H9 (cell line): ENCODE results near the gene GRID1. TPM values are rescaled to one million over a fixed set of nuclear protein-coding genes. Genes with fewer than 3 reads are reported as not detected.
A peak's percentile ranks its signal among the peaks of the same experiment; 100 is the strongest.

Source experiments
- DNase-seq: peaks from one replicate; pipeline ENCODE4 v3.0.0-alpha.2; 2017
- H2AFZ ChIP-seq: one replicate; pipeline ENCODE4 v1.6.1; 2013; ENCODE audit warnings: mild to moderate bottlenecking, low read length, control low read depth, moderate library complexity
- H2AK5ac ChIP-seq: 2 replicates; pipeline ENCODE4 v1.6.1; 2013; ENCODE audit warnings: low read length, control low read depth, mixed read lengths; ENCODE audit not compliant: insufficient read length
- H2BK120ac ChIP-seq: one replicate; pipeline ENCODE4 v1.6.1; 2013; ENCODE audit warnings: low read depth, mild to moderate bottlenecking, low read length, control low read depth, inconsistent platforms; ENCODE audit not compliant: poor library complexity, severe bottlenecking
- H2BK12ac ChIP-seq: 2 replicates; pipeline ENCODE4 v1.6.1; 2013; ENCODE audit warnings: low read length, control low read depth, mixed read lengths, low read depth; ENCODE audit not compliant: insufficient read length
- H2BK15ac ChIP-seq: 2 replicates; pipeline ENCODE4 v1.6.1; 2013; ENCODE audit warnings: low read depth, low read length, control low read depth
- H2BK20ac ChIP-seq: one replicate; pipeline ENCODE4 v1.6.1; 2013; ENCODE audit warnings: low read depth, mild to moderate bottlenecking, low read length, control low read depth, inconsistent platforms; ENCODE audit not compliant: poor library complexity, severe bottlenecking
- H2BK5ac ChIP-seq: 2 replicates; pipeline ENCODE4 v1.6.1; 2013; ENCODE audit warnings: low read length, control low read depth, mixed read lengths; ENCODE audit not compliant: insufficient read length
- H3K14ac ChIP-seq: 2 replicates; pipeline ENCODE4 v1.6.1; 2013; ENCODE audit warnings: low read length, control low read depth; ENCODE audit not compliant: insufficient read depth
- H3K18ac ChIP-seq: 2 replicates; pipeline ENCODE4 v1.6.1; 2013; ENCODE audit warnings: low read depth, mild to moderate bottlenecking, mixed read lengths, low read length, control low read depth; ENCODE audit not compliant: insufficient read length
- H3K23ac ChIP-seq: 2 replicates; pipeline ENCODE4 v1.6.1; 2013; ENCODE audit warnings: low read length, control low read depth, mixed read lengths, low read depth; ENCODE audit not compliant: insufficient read length
- H3K23me2 ChIP-seq: 2 replicates; pipeline ENCODE4 v1.6.1; 2013; ENCODE audit warnings: low read depth, mild to moderate bottlenecking, mixed read lengths, low read length, control low read depth; ENCODE audit not compliant: insufficient read length, poor library complexity, severe bottlenecking
- H3K27ac ChIP-seq: 2 replicates; pipeline ENCODE4 v1.5.1; 2013; ENCODE audit warnings: low read length, control low read depth, mixed read lengths, low read depth; ENCODE audit not compliant: insufficient read length
- H3K27me3 ChIP-seq: 2 replicates; pipeline ENCODE4 v1.6.1; 2013; ENCODE audit warnings: low read length, control low read depth, inconsistent platforms; ENCODE audit not compliant: insufficient read depth
- H3K4ac ChIP-seq: 2 replicates; pipeline ENCODE4 v1.6.1; 2013; ENCODE audit warnings: low read depth, mild to moderate bottlenecking, control low read depth, inconsistent platforms, low read length, moderate library complexity
- H3K4me1 ChIP-seq: 2 replicates; pipeline ENCODE4 v1.6.1; 2013; ENCODE audit warnings: low read length, control low read depth, inconsistent platforms; ENCODE audit not compliant: insufficient read depth
- H3K4me2 ChIP-seq: 2 replicates; pipeline ENCODE4 v1.6.1; 2013; ENCODE audit warnings: low read length, control low read depth, mixed read lengths; ENCODE audit not compliant: insufficient read length, insufficient read depth
- H3K56ac ChIP-seq: 2 replicates; pipeline ENCODE4 v1.6.1; 2013; ENCODE audit warnings: low read depth, mild to moderate bottlenecking, mixed read lengths, low read length, control low read depth; ENCODE audit not compliant: insufficient read length
- H3K79me1 ChIP-seq: 2 replicates; pipeline ENCODE4 v1.6.1; 2013; ENCODE audit warnings: low read depth, mild to moderate bottlenecking, moderate library complexity, low read length, control low read depth, inconsistent platforms; ENCODE audit not compliant: insufficient read depth, poor library complexity, severe bottlenecking
- H3K79me2 ChIP-seq: 2 replicates; pipeline ENCODE4 v1.6.1; 2013; ENCODE audit warnings: low read length, control low read depth, inconsistent platforms; ENCODE audit not compliant: insufficient read depth
- H3K9ac ChIP-seq: 2 replicates; pipeline ENCODE4 v1.6.1; 2013; ENCODE audit warnings: low read length, control low read depth, mixed read lengths; ENCODE audit not compliant: insufficient read length; ENCODE audit errors: extremely low read depth
- H3K9me3 ChIP-seq: one replicate; pipeline ENCODE4 v1.6.1; 2013; ENCODE audit warnings: low read depth, low read length, inconsistent platforms; ENCODE audit not compliant: control insufficient read depth
- H3T11ph ChIP-seq: one replicate; pipeline ENCODE4 v1.6.1; 2013; ENCODE audit warnings: mild to moderate bottlenecking, low read length, control low read depth, inconsistent platforms
- H4K20me1 ChIP-seq: one replicate; pipeline ENCODE4 v1.6.1; 2013; ENCODE audit not compliant: control insufficient read depth, insufficient read length, insufficient read depth
- H4K5ac ChIP-seq: 2 replicates; pipeline ENCODE4 v1.6.1; 2013; ENCODE audit warnings: low read depth, mild to moderate bottlenecking, mixed read lengths, low read length, control low read depth; ENCODE audit not compliant: insufficient read length
- H4K8ac ChIP-seq: replicated peaks from 2 replicates; pipeline ENCODE4 v1.6.1; 2013; ENCODE audit warnings: low read length, control low read depth, mixed read lengths, low read depth; ENCODE audit not compliant: insufficient read length
- H4K91ac ChIP-seq: 2 replicates; pipeline ENCODE4 v1.6.1; 2013; ENCODE audit warnings: low read depth, mild to moderate bottlenecking, moderate library complexity, mixed read lengths, low read length, control low read depth; ENCODE audit not compliant: insufficient read length
- H3K27ac Mint-ChIP-seq, 3 experiments: 2 replicates in 2 of 3; 3 replicates in 1 of 3; pipeline ENCODE4 v1.8.0; 2020 to 2021; ENCODE audit warnings: mixed read lengths in 3 of 3, mild to moderate bottlenecking in 1 of 3, moderate library complexity in 1 of 3
- H3K27me3 Mint-ChIP-seq: 2 replicates; pipeline ENCODE4 v1.8.0; 2021; ENCODE audit warnings: low read depth, mild to moderate bottlenecking, moderate library complexity, mixed read lengths
- H3K36me3 Mint-ChIP-seq, 3 experiments: 2 replicates in 2 of 3; 3 replicates in 1 of 3; pipeline ENCODE4 v1.8.0; 2020 to 2021; ENCODE audit warnings: low read depth in 3 of 3, mixed read lengths in 3 of 3; ENCODE audit not compliant: insufficient read depth in 1 of 3
- H3K4me1 Mint-ChIP-seq, 2 experiments: 2 replicates each; pipeline ENCODE4 v1.8.0; 2020; ENCODE audit warnings: mixed read lengths in 2 of 2
- H3K4me3 Mint-ChIP-seq, 2 experiments: 2 replicates in 1 of 2; 3 replicates in 1 of 2; pipeline ENCODE4 v1.8.0; 2020 to 2021; ENCODE audit warnings: mild to moderate bottlenecking in 2 of 2, mixed read lengths in 2 of 2, moderate library complexity in 1 of 2
- H3K9me3 Mint-ChIP-seq, 2 experiments: 2 replicates in 1 of 2; 3 replicates in 1 of 2; pipeline ENCODE4 v1.8.0; 2020; ENCODE audit warnings: mild to moderate bottlenecking in 2 of 2, mixed read lengths in 2 of 2, moderate library complexity in 1 of 2
- CTCF ChIP-seq: fragments of 200-600 bp; sonication (generic); conservative IDR thresholded peaks from 3 replicates; pipeline ENCODE4 v1.8.0; 2021; ENCODE audit warnings: antibody characterized with exemption, mild to moderate bottlenecking
- WGBS: extraction: QIAGEN DNeasy Blood & Tissue Kit; methylation state at CpG from one replicate; pipeline ENCODE4 v1.1.7; 2013; ENCODE audit warnings: missing lambda C conversion rate, low lambda C conversion rate, mixed read lengths; ENCODE audit not compliant: insufficient read length; ENCODE audit errors: extremely low coverage; 5-methylcytosine and 5-hydroxymethylcytosine counted together
- total RNA-seq: library from RNA; stranded (reverse); gene quantifications from 2 replicates; pipeline ENCODE4 v1.2.1, GENCODE V29; 2021

GRID1 gene
- total RNA-seq, 1 experiment from 2014 or later: 0.35 TPM

GRCh38 chr10:86206240-86206579 is 160.4 kb downstream of the GRID1 start:
- Histone ChIP-seq H2BK12ac (no peak overlapping the region), H2BK20ac (no peak overlapping the region), H3K23ac (no peak overlapping the region), H3K4me1 (no peaks in the 10 kb centered on the region; the same call in 1 of the 2 replicates), H4K20me1 (no peaks in the 10 kb centered on the region), H3K79me2 (no peaks in the 10 kb centered on the region), H3K56ac (no peak overlapping the region), H4K8ac (no peak overlapping the region), H3K14ac (no peak overlapping the region), H3K79me1 (no peaks in the 10 kb centered on the region), H3K4me2 (no peak overlapping the region), H2BK120ac (no peak overlapping the region), H4K5ac (no peak overlapping the region), H4K91ac (no peak overlapping the region), H3K23me2 (no peaks in the 10 kb centered on the region), H2AFZ (no peak overlapping the region), H2BK15ac (no peak overlapping the region), H2BK5ac (no peak overlapping the region), H3K18ac (no peak overlapping the region), H3K4ac (no peak overlapping the region), H3K9me3 (no peaks in the 10 kb centered on the region), H2AK5ac (no peak overlapping the region), H3K9ac (no peak overlapping the region), H3T11ph (no peak overlapping the region), H3K27ac (no peak overlapping the region), H3K27me3 (no peaks in the 10 kb centered on the region)
- no CpG with 5 or more reads among the region's 18 CpGs for WGBS
- H3K36me3 Mint-ChIP-seq: no peaks in the 10 kb centered on the region
- H3K27ac Mint-ChIP-seq: peak overlapping the region in 1 of 3 experiments; percentile 40; a peak in 1 of 7 replicates
- H3K4me1 Mint-ChIP-seq: peaks cover 6 to 7% of the 10 kb centered on the region in 2 experiments
- no peak for TF ChIP-seq CTCF
- no peaks in the 10 kb centered on the region for H3K9me3 Mint-ChIP-seq
- no peak for DNase-seq
- no peak overlapping the region for H3K4me3 Mint-ChIP-seq
- H3K27me3 Mint-ChIP-seq: peaks cover 9% of the 10 kb centered on the region
